Measurements from ENCODE around the gene MAPK8.

DNA sequence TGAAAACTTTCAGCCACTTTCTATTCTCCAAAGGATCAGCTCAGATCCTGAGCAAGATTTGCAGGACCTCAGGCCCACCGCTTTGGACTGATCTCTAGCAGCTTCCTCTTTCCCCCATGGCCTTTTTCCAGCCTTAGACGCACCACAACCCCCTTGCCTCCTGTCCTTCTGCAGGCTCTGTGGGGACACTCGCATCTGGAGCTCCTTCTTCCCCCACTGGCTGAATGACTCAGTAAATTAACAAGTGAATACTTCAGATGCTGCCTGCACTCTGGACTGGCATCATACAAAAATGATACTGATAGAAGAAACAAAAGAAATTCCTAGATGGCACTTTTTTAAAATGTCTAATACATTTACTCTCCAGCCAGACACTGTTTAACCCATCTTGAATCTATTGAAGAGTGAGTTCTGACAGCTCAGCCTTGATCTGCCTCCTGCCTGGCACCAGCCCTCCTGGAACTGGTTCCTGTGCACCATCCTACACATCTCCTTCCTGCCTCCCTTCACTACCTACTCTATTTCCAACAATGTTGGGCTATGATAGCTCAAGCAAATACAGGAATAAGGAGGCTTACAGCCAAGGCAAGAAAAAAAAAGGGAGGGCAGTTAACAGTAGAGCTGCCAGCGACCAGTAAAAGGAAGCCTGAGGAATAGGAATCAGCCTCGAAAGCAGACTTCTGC, 35.3 kb upstream of the MAPK8 start:
- TF ChIP-seq, protein P1, sequence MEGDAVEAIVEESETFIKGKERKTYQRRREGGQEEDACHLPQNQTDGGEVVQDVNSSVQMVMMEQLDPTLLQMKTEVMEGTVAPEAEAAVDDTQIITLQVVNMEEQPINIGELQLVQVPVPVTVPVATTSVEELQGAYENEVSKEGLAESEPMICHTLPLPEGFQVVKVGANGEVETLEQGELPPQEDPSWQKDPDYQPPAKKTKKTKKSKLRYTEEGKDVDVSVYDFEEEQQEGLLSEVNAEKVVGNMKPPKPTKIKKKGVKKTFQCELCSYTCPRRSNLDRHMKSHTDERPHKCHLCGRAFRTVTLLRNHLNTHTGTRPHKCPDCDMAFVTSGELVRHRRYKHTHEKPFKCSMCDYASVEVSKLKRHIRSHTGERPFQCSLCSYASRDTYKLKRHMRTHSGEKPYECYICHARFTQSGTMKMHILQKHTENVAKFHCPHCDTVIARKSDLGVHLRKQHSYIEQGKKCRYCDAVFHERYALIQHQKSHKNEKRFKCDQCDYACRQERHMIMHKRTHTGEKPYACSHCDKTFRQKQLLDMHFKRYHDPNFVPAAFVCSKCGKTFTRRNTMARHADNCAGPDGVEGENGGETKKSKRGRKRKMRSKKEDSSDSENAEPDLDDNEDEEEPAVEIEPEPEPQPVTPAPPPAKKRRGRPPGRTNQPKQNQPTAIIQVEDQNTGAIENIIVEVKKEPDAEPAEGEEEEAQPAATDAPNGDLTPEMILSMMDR (IDR thresholded peaks at IDR 0.05; ENCODE audit: insufficient read depth, low read depth, low read length), result no peak
- TF ChIP-seq EZH2 (IDR thresholded peaks at IDR 0.05; ENCODE audit: insufficient read depth, low read length), result no peak
